Colonic mucosa (tissue), 4 donors: Measurements from ENCODE around the gene PHACTR1. TPM values are rescaled to one million over a fixed set of nuclear protein-coding genes. Genes with fewer than 3 reads are reported as not detected.

Source experiments
- DNase-seq: peaks from one replicate; pipeline ENCODE4 v3.0.0-alpha.2; 2020
- H3K27ac ChIP-seq: fragments of 200-600 bp; one replicate; pipeline ENCODE4 v1.8.0; 2021
- H3K27me3 ChIP-seq: fragments of 200-600 bp; one replicate; pipeline ENCODE4 v1.8.0; 2021
- H3K36me3 ChIP-seq: fragments of 200-600 bp; one replicate; pipeline ENCODE4 v1.8.0; 2021
- H3K4me1 ChIP-seq: fragments of 200-600 bp; one replicate; pipeline ENCODE4 v1.8.0; 2021; ENCODE audit warnings: mild to moderate bottlenecking
- H3K4me3 ChIP-seq: fragments of 200-600 bp; one replicate; pipeline ENCODE4 v1.8.0; 2021
- H3K9ac ChIP-seq, 2 donors: one replicate each; pipeline ENCODE4 v1.7.0; 2013; ENCODE audit warnings: control low read depth in 2 of 2, low read depth in 2 of 2, low read length in 2 of 2
- H3K9me3 ChIP-seq: fragments of 200-600 bp; one replicate; pipeline ENCODE4 v1.8.0; 2021
- CTCF ChIP-seq: fragments of 200-600 bp; IDR thresholded peaks from one replicate; pipeline ENCODE4 v1.8.0; 2022; ENCODE audit warnings: antibody characterized with exemption, mild to moderate bottlenecking
- intact Hi-C: fragments of 100-400 bp; cut with DNase I; formaldehyde crosslinking; loops from one replicate; pipeline ENCODE4 v1.14.1; 2022
- total RNA-seq, 2 donors: library from RNA; stranded (reverse); fragmentation: NEBNext Ultra II Directional in 1 of 2; extraction: Animal tissue kit (Norgen Biotek cat#: 25700) in 1 of 2; gene quantifications; one replicate each; pipeline ENCODE4 v1.2.1, GENCODE V29; 2021
- donor health status: healthy.
- donor health status: DM: no; HTN: no; CAD: no.
- donor health status: DM: no; HTN: no; CAD: no.

The PHACTR1 gene
- total RNA-seq, 2 donors from 2014 or later = 1.7 to 2.2 TPM

GRCh38 chr6:13278164-13278563, 561.6 kb downstream of the PHACTR1 start:
- intact Hi-C loops = no loop called here
- Histone ChIP-seq H3K4me1 (no peaks in the 10 kb centered on the region), H3K36me3 (no peaks in the 10 kb centered on the region), H3K4me3 (no peak overlapping the region), H3K9ac (no peak overlapping the region), H3K27me3 (no peaks in the 10 kb centered on the region), H3K9me3 (no peaks in the 10 kb centered on the region), H3K27ac (no peak overlapping the region)
- DNase-seq = no peak
- TF ChIP-seq CTCF = no peak

- Histone ChIP-seq H3K4me3 (no peak overlapping the region), H3K4me1 (no peaks in the 10 kb centered on the region), H3K9me3 (no peaks in the 10 kb centered on the region), H3K9ac (no peak overlapping the region), H3K36me3 (no peaks in the 10 kb centered on the region), H3K27me3 (no peaks in the 10 kb centered on the region), H3K27ac (no peak overlapping the region)
- intact Hi-C loops = no loop called here
- no peak for DNase-seq
- no peak for TF ChIP-seq CTCF
These were observed 562.4 kb downstream of the PHACTR1 start for GRCh38 chr6:13278991-13279390.

GRCh38 chr6:13280254-13280653, 563.7 kb downstream of the PHACTR1 start:
- intact Hi-C loops = no loop called here

GRCh38 chr6:13281686-13282085, 565.1 kb downstream of the PHACTR1 start:
- Histone ChIP-seq H3K4me3 (no peak overlapping the region), H3K36me3 (no peaks in the 10 kb centered on the region)

More at GRCh38 chr6:13280254-13280653, 563.7 kb downstream of the PHACTR1 start:
- no peaks in the 10 kb centered on the region for H3K4me1 ChIP-seq
- H3K27me3 ChIP-seq = no peaks in the 10 kb centered on the region
- no peak overlapping the region for H3K4me3 ChIP-seq
- no peak overlapping the region for H3K9ac ChIP-seq
- H3K36me3 ChIP-seq = no peaks in the 10 kb centered on the region
- no peak for DNase-seq
- TF ChIP-seq CTCF = no peak
- H3K27ac ChIP-seq = no peak overlapping the region
- no peaks in the 10 kb centered on the region for H3K9me3 ChIP-seq

GRCh38 chr6:13282393-13283069, 566.0 kb downstream of the PHACTR1 start:
- Histone ChIP-seq H3K9ac (no peak overlapping the region), H3K27ac (no peak overlapping the region), H3K4me1 (no peaks in the 10 kb centered on the region), H3K4me3 (no peak overlapping the region), H3K27me3 (no peaks in the 10 kb centered on the region), H3K36me3 (no peaks in the 10 kb centered on the region), H3K9me3 (no peaks in the 10 kb centered on the region)
- TF ChIP-seq CTCF = no peak
- intact Hi-C loops = no loop called here
- no peak for DNase-seq

More at GRCh38 chr6:13281686-13282085, 565.1 kb downstream of the PHACTR1 start:
- TF ChIP-seq CTCF = no peak
- Histone ChIP-seq H3K4me1 (no peaks in the 10 kb centered on the region), H3K27me3 (no peaks in the 10 kb centered on the region), H3K27ac (no peak overlapping the region), H3K9ac (no peak overlapping the region), H3K9me3 (no peaks in the 10 kb centered on the region)
- intact Hi-C loops = no loop called here
- no peak for DNase-seq
